ENCODE data around the gene HELZ2. TPM values are rescaled to one million over a fixed set of nuclear protein-coding genes. Genes with fewer than 3 reads are reported as not detected.

Gene HELZ2
- total RNA-seq, 1 experiment from 2014 or later: 18.1 TPM

DNA sequence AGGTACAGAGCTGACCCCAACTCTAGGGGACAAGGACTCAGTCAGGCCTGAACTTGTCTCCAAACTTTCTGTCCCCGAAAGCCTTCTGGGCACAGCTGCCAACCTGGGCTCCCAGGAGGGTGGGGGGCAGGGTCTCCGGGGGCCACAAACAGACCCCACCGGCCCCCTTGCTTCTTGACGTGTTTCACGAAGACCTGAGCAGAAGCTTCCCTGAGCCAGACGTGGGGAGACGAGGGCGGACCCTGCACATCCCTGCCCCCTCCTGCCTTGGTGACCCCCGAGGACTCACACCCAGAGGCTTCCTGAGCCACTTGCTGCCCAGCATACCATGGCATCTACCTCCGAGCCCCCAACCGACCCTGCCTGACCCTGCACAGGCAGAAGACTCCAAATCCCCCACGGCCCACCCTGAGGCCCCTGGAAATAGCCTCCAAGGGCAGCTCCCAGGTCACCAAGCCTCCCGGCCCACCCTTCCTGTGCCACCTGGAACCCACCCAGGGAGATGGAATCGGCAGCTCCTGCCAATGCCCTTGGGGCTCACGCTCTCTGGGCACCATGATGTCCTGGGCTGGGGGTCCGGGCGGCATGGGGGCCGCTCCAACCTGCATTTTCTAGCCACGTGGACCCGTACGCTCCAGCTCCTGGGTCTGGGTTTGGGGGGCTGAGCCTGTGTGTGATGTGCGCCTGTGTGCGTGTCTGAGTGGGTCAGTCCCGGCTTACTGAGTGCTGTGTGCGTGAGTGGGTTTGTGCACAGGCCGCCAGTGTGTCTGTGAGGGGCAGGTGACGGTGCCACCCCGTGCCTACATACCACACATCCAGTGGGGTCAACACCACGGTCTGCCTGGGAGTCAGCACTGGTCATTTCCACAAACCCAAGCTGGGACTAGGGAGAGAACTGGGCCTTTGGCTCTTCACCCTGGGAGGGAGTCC lies 34.3 kb downstream of the HELZ2 start:
- no TSS peak for BruUV-seq (replicated peaks)
- POLR2A ChIA-PET: interaction anchor here (0.6 to 11.8 kb wide), 4 partner anchors 17 to 326 kb away, joined by 3 to 124 read pairs (median 3); partner anchors contain the start of genes PPDPF and TPD52L2
- H3K9me3 Mint-ChIP-seq (ENCODE audit: unreplicated experiment): no peaks in the 10 kb centered on the region
- H3K4me1 Mint-ChIP-seq (ENCODE audit: insufficient read depth, unreplicated experiment): peaks cover 25% of the 10 kb centered on the region
- H3K4me3 Mint-ChIP-seq (ENCODE audit: unreplicated experiment): no peak overlapping the region
- intact Hi-C loops (cut with micrococcal nuclease): loop anchor here (5.0 to 10.0 kb wide), 3 partner anchors 105 to 418 kb away; partner anchors contain the start of genes TNFRSF6B and UCKL1
- peaks cover 7% of the 10 kb centered on the region for H3K36me3 Mint-ChIP-seq (ENCODE audit: insufficient read depth, unreplicated experiment)
- DNase-seq (ENCODE audit: unreplicated experiment): no peak
- no peak overlapping the region for H3K27ac Mint-ChIP-seq (ENCODE audit: low read depth, unreplicated experiment)
- H3K27me3 Mint-ChIP-seq (ENCODE audit: insufficient read depth, unreplicated experiment): no peaks in the 10 kb centered on the region
- TF ChIP-seq, protein P1, sequence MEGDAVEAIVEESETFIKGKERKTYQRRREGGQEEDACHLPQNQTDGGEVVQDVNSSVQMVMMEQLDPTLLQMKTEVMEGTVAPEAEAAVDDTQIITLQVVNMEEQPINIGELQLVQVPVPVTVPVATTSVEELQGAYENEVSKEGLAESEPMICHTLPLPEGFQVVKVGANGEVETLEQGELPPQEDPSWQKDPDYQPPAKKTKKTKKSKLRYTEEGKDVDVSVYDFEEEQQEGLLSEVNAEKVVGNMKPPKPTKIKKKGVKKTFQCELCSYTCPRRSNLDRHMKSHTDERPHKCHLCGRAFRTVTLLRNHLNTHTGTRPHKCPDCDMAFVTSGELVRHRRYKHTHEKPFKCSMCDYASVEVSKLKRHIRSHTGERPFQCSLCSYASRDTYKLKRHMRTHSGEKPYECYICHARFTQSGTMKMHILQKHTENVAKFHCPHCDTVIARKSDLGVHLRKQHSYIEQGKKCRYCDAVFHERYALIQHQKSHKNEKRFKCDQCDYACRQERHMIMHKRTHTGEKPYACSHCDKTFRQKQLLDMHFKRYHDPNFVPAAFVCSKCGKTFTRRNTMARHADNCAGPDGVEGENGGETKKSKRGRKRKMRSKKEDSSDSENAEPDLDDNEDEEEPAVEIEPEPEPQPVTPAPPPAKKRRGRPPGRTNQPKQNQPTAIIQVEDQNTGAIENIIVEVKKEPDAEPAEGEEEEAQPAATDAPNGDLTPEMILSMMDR (IDR thresholded peaks at IDR 0.05; ENCODE audit: unreplicated experiment): no peak
- CTCF ChIA-PET: interaction anchor here (0.6 to 3.0 kb wide), 11 partner anchors 8 to 500 kb away, joined by 3 to 24 read pairs (median 4); partner anchors contain the start of gene SRMS

DNA sequence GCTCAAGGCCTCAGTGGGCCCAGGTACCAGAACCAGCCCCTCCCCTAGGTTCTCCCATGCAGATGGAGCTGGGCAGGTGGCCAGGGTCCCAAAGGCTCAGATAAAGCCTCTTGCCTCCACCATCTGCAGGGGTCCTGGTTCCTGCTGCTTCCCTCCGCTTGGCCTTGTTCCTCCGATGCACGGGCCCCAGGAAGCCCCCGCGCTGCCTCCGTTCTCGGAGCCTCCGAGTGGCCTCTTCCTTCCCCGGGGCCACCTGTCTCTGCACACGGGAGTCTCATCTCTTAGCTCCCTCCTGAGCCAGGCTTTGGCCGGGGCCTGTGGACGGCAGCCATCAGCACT lies 35.0 kb downstream of the HELZ2 start:
- no peaks in the 10 kb centered on the region for H3K27me3 Mint-ChIP-seq (ENCODE audit: insufficient read depth, unreplicated experiment)
- CTCF ChIA-PET: interaction anchor here (0.6 to 3.0 kb wide), 15 partner anchors 9 to 500 kb away, joined by 3 to 24 read pairs (median 4); partner anchors contain the start of gene SRMS
- no peak overlapping the region for H3K27ac Mint-ChIP-seq (ENCODE audit: low read depth, unreplicated experiment)
- H3K4me1 Mint-ChIP-seq (ENCODE audit: insufficient read depth, unreplicated experiment): peaks cover 21% of the 10 kb centered on the region
- POLR2A ChIA-PET: interaction anchor here (0.7 to 11.8 kb wide), 5 partner anchors 17 to 442 kb away, joined by 3 to 124 read pairs (median 10); partner anchors contain the start of genes ARFRP1, PPDPF, PRPF6 and SAMD10
- intact Hi-C loops (cut with micrococcal nuclease): loop anchor here (5.0 to 10.0 kb wide), 3 partner anchors 106 to 418 kb away; partner anchors contain the start of genes TNFRSF6B and UCKL1
- H3K9me3 Mint-ChIP-seq (ENCODE audit: unreplicated experiment): no peaks in the 10 kb centered on the region
- BruUV-seq (replicated peaks): no TSS peak
- no peak for DNase-seq (ENCODE audit: unreplicated experiment)
- no peak overlapping the region for H3K4me3 Mint-ChIP-seq (ENCODE audit: unreplicated experiment)
- TF ChIP-seq, protein P1 (IDR thresholded peaks at IDR 0.05; ENCODE audit: unreplicated experiment): no peak
- H3K36me3 Mint-ChIP-seq (ENCODE audit: insufficient read depth, unreplicated experiment): peaks cover 6% of the 10 kb centered on the region

DNA sequence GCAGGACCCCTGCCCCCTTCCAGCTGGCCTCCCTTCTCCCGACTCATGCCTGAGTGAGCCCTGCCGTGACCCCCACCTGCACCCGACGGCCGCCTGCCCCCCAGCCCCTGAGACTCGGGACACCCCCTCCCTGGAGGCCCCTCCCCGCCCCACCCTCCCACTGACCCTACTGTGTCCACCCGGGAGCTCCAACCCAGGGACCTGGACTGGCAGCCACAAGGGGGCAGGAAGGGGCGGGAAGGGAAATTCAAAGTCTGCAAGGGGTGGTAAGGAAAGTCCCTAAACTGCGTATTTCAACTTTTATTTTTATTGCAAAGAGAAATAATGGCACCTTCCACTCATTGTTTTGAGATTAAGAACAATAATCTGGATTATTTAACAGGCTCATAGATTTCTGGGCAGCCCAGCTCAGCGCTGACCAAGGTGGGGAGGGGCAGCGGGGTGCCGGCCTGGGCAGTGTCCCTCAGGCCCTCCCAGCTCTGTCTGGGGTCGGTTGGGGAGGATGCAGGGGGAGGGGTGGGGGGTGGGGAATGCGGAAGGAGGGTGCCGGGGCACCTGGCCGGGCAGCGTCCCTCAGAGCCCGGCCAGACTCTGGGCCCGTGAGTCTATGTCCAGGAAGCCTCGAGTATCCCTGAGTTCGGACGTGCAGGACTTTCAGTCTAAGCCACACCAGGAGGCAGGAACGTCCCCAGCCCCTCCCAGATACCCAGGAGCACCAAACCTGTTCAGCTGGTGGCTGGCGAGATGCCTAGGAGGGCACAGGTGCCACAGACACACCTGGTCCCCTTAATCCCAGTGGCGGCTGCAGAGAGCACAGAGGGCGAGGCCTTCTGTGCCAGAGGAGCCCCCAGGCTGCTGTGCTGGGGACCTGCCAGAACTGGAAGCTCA lies 35.6 kb downstream of the HELZ2 start:
- H3K27me3 Mint-ChIP-seq (ENCODE audit: insufficient read depth, unreplicated experiment): no peaks in the 10 kb centered on the region
- DNase-seq (ENCODE audit: unreplicated experiment): peak; percentile 38
- H3K9me3 Mint-ChIP-seq (ENCODE audit: unreplicated experiment): no peaks in the 10 kb centered on the region
- H3K4me3 Mint-ChIP-seq (ENCODE audit: unreplicated experiment): peak overlapping the region; percentile 73
- peaks cover under 1% of the 10 kb centered on the region for H3K36me3 Mint-ChIP-seq (ENCODE audit: insufficient read depth, unreplicated experiment)
- ChIA-PET POLR2A (interaction anchor here (0.6 to 11.8 kb wide), 22 partner anchors 11 to 442 kb away, joined by 3 to 124 read pairs (median 8); partner anchors contain the start of genes ARFRP1, PPDPF, PRPF6 and RTEL1), CTCF (interaction anchor here (0.5 to 3.0 kb wide), 28 partner anchors 9 to 612 kb away, joined by 3 to 24 read pairs (median 4); partner anchors contain the start of genes DIDO1, HELZ2, PPDPF and PRPF6)
- H3K27ac Mint-ChIP-seq (ENCODE audit: low read depth, unreplicated experiment): peak overlapping the region; percentile 92
- TF ChIP-seq, protein P1 (IDR thresholded peaks at IDR 0.05; ENCODE audit: unreplicated experiment): no peak
- intact Hi-C loops (cut with micrococcal nuclease): loop anchor here (1.0 to 10.0 kb wide), 4 partner anchors 106 to 436 kb away; partner anchors contain the start of genes TNFRSF6B and UCKL1
- BruUV-seq (replicated peaks): no TSS peak
- H3K4me1 Mint-ChIP-seq (ENCODE audit: insufficient read depth, unreplicated experiment): peaks cover 15% of the 10 kb centered on the region
